Esophagus mucosa (tissue), 1 donor: Measurements from ENCODE around the gene COMP. TPM values are rescaled to one million over a fixed set of nuclear protein-coding genes. Genes with fewer than 3 reads are reported as not detected.

Experiments
- ATAC-seq: fragments of 200-7000 bp; cut with Tn5 transposase; one replicate; pipeline ENCODE4 v1.9.1; 2020
- total RNA-seq: library from RNA; stranded (reverse); gene quantifications from one replicate; pipeline ENCODE4 v1.2.4, GENCODE V29; 2023
- donor health status: DM: yes; HTN: yes; CAD: no.

The COMP gene
- total RNA-seq, 1 donor from 2014 or later, result 0.16 TPM

DNA sequence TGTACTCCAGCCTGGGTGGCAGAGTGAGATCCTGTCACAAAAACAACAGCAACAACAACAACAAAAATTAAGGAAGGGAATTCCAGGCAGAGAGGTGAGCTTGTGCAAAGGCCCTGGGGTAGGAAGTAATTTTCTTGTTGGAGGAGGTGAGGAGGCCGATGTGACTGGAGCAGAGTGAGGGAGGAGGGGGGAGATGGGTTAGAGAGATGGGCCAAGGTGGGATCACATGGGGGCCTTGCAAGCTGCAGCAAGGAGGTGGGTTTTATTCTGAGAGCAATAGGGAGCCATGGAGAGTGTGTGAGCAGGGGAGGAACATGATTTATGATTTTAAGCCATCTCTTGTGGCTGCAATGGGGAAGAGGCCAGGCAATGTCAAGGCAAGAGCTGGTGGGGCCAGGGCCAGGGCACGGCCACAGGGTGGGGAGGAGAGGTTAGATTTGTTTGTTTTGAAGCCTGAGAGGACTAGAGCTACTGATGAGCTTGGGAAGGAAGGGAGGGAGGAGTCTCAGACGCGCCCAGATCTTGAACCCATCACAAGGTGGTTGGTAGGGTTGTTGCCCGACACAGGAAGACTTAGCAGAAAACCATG lies 12.5 kb upstream of the COMP start:
- no peak for ATAC-seq

- no peak for ATAC-seq
Measured at GRCh38 chr19:18802354-18802753, 11.2 kb upstream of the COMP start.

DNA sequence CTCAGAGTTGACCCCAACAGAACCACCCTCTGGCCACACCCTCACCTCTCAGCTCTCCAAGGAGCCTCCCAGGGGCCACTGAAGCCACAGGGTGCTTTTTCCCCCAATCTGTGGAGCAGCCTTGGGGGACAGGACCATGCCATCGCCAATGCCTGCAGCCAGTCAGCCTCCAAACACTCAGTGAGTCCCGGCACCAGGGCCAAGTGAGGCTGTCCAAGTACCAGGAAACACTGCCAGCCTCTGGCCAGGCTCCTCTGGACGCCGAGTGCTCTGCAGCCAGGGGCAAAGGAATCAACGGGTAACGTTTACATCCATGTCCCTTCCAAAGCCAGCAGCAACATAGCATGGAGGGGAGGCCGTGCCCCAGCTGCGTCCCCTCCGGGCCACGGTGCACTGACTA lies 9.5 kb upstream of the COMP start:
- ATAC-seq, result no peak

DNA sequence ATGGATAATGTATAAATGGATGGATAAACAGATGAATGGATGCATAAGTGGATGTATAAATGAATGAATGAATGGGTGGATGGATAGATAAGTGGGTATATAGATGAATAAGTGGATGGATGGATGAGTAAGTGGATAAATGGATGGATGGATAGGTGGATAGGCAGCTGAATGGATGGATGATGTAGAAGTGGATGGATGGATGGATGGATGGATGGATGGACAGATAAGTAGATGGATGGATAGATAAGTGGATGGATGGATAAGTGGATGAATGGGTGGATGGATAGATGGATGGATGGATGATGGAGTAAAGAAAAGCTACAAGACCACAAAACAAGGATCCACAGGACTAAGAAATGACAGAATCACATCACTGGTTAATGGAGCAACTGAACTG lies 9.0 kb upstream of the COMP start:
- ATAC-seq, result no peak

GRCh38 chr19:18799389-18799970 lies 8.4 kb upstream of the COMP start:
- no peak for ATAC-seq

DNA sequence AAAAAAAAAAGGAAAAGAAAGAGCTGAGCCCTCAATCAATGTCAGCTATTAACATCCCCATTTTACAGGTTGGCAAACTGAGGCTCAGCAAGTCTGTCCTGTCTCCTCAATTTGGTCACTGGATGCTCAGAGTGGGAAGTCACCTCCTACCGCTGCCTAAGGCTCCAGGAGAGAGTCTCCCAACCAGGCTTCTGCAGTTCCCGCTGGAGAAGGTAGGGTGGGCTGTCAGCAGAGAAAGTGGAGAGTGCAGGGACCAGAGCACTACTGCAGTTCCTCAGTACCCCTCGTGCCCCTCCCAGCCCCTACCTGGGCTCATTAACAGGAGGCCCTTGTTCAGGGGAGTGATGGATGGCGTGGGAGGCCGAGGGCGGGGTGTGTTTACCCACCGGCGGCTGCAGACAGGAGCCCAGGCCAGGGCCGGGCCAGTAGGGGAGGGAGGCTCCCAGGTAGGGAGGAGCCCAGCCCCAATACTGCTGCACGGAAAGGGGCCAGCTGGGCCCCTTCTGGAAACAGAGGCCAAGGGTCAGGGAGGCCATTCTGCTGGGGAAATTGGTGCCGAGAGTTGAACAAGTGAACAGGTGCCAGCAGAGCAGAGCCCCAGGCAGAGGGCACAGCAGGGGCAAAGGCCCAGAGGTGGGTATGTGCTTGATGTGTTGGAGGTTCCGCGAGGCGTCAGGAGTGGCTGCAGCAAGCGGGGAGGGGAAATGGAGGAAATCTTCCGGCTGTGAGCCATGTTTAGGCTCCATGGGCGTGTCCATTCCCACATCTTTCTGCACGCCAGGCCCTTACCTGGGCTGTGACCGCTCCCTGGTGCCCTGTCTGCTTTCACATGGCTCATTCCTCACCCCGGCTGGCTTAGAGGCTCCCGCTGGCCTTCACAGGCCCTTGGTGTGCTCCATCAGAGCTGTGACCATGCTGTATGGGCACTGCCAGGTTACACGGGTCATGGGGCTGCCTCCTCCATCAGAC lies 7.6 kb upstream of the COMP start:
- ATAC-seq, result peak; percentile 64

- no peak for ATAC-seq
Measured at GRCh38 chr19:18796239-18796638, 5.1 kb upstream of the COMP start.

DNA sequence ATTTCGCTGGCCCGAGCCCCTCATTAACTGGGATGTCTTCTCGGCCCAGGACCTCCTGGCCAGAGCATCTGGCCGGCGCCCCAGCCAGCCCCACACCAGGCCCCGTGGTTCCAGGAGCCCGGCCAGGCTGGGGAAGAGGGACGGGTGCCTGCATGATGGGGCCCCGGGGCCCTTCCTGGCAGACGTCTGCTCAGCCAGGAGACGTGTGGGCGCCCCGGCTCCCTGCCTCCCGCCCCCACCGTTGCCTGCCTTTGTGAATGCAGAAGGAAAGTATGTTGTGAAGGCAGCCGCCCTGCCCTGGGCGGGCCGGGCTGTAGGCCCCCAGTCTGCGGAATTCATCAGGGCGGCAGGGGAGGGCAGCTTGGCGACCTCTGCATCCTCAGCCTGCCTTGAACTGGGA lies 4.4 kb upstream of the COMP start:
- ATAC-seq, result no peak

DNA sequence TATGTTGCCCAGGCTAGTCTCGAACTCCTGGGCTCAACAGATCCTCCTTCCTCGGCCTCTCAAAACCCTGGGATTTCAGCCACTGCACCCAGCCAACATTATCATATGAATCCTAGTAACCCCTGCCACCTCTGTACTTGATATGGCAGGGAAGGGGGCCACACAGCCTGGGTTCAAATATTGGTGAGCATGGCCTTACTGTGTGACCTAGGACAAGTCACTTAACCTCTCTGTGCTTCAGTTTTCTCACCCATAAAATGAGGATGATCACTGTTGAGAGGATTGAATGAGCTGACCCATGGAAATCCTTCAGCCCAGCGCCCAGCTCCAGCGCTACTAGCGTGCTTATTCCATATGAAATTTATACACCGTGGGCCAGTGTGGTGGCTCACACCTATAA lies 3.6 kb upstream of the COMP start:
- no peak for ATAC-seq

DNA sequence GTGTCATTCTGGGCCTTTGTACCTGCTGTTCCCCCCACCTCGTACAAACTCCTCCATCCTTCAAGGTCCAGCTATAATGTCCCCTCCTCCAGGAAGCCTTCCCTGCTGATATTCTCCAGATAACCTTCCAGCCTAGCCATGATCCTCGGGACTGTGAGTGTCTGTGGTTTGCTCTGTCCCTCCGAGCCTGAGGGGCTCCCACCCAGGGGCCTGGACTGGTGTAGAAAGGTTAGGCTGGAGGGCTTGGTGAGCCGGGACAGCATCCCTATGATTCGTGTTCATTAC lies 2.9 kb upstream of the COMP start:
- ATAC-seq, result no peak

- ATAC-seq, result no peak
Measured at GRCh38 chr19:18793144-18794028, 2.3 kb upstream of the COMP start.

- ATAC-seq, result no peak
Measured at GRCh38 chr19:18792661-18793060, 1.6 kb upstream of the COMP start.

DNA sequence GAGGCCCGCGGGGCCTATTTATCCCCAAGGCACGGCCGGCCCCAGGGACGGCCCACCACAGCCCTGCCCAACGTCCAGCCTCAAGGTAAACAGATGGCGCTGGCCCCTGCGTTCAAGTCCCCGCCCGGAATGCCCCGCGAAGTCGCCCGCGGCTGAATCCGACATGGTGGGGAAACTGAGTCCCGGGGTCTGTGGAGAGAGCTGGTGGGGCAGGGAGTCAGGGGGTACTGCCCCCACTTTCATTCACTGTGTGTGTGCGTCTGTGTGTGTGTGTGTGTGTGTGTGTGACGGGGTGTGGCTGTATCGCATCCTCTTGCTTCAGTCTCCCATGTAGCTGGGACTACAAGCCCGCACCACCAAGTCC lies 192 bp upstream of the COMP start:
- no peak for ATAC-seq

- ATAC-seq, result no peak
Measured at GRCh38 chr19:18789883-18790565, 1.1 kb downstream of the COMP start.

- ATAC-seq, result no peak
Measured at GRCh38 chr19:18789422-18789869, 1.7 kb downstream of the COMP start.

DNA sequence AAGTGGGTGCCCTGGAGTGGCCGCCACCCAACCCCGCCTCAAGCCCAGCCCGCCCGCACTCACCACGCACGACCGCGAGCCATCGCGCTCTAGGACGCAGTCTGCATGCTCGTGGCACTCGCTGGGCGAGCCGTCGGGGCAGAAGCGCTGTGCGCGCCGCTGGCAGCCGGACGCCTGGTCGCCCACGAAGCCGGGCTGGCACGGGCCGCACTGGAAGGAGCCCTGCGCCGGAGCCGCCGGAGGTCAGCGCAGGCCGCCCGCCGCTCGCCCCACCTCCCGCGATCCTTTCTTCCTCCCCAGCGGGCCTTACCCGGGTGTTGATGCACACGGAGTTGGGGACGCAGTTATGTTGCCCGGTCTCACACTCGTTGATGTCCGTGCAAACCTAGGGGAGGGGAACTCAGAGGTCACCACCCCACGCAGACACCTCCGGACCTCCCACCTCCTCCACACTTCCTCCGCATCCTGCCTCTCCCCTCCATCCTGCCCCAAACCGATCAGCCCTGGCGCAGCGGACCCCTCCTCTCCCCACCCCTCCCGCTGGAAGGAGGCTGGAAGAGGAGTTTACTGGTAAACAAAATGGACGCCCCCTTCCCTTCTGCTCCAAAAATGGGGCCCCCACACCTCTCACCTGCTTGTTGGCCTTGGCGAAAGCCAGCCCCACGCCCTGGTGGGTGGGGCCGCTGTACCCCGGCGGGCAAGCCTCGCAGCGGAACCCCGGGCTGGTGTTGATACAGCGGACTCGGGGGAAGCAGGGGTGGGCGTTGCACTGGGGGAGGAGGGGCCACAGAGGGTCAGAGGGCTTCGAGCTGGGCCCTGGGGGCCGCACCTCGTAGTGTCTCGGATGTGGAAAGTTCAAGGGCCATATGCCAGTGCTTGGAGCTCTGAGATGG lies 2.3 kb downstream of the COMP start:
- ATAC-seq, result no peak

DNA sequence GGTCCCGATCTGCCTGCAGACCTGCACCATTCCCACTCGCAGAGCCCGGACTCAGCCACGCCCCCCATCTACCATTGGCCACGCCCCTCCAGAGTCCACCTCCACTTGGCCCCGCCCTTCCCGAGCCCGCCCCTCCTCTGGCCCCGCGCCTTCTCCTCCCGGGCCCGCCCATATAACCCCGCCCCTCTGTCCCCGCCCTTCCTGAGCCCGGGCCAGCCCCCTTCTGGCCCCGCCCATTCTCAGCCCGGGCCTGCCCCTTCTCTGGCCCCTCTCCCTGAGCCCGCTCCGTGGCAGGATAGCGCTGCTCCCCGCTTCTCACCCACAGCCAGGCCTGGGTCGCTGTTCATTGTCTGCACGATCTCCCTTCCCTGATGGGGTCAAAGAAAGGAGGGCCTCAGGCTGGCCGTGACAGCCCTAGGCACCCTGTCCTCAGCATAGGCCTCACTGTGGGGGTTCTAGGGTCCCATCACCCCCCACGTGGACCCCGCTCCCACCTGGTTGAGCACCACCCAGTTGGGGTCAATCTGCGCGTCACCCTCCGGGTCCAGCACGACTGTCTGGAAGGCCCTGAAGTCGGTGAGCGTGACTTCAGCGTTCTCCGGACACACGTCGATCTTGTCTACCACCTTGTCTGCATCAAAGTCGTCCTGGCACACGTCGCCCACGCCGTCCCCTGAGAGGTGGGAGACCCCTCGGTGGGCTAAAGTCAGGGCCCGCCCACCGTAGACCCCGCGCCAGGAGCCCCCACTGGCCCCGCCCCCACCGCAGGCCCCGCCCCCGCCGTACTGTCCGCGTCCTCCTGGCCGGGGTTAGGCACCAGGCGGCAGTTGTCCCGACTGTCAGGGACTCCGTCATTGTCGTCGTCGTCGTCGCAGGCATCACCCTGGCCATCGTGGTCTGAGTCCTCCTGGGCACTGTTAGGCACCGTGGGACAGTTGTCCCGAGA lies 5.7 kb downstream of the COMP start:
- peak; percentile 67 for ATAC-seq

DNA sequence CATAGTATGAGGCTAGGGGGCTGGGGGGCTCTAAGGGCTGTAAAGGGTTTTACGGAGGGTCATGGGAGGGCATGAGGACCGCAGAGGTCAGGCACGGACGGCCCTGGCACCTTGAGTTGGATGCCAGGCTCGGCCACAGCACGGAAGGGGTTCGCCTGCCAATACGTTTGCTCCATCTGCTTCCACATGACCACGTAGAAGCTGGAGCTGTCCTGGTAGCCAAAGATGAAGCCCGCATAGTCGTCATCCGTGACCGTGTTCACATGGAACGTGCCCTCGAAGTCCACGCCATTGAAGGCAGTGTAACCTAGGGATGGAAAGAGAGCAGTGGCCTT lies 6.4 kb downstream of the COMP start:
- no peak for ATAC-seq

DNA sequence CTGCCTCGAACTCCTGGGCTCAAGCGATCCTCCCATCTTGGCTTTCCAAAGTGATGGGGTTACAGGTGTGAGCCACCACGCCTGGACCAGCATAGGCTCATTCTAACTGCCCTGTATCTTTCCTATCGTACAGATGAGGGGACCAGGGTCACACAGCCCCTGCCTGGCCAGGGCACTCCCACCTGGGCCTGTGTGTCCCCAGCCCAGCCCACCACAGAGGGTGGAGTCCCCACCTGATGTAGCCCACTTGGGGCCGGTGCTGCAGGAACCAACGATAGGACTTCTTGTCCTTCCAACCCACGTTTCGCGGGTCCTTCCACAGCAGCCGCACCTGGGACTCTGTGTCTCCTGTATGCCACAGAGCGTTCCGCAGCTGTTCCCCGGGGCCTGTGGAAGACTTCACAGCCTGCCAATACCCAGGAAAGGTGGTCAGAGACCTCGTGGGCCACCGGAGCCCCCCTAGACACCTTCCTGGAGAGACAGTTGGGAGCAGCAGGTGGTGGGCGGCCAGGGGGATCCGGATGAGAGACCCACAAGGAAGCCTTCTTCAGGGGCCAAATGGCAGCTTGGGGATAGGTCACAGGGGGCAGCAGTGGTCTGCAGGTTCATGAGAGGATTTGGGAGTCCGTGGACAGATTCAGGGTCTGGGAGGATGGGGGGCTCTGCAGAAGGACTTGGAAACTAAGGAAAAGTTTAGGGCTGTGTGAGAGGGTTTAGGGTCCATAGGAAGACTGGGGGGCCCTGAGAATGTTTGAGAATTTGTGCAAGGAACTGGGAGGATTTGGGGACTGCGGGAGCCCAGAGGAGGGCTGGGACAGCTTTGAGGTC lies 6.9 kb downstream of the COMP start:
- no peak for ATAC-seq
